BLaER1 treated with 17β-estradiol and CSF1 and Interleukin-3, amounts not matched to agents 10 nM and 100 nM (cell line): ENCODE results near the gene DACT3.

ENCODE experiments used
- H3K27ac ChIP-seq, 11 experiments: shearing (Covaris generic); formaldehyde crosslinking; 2 replicates each; pipeline ENCODE4 v1.8.1; 2022
- H3K27me3 ChIP-seq, 11 experiments: shearing (Covaris generic); formaldehyde crosslinking; 2 replicates each; pipeline ENCODE4 v1.8.1; 2022
- H3K36me3 ChIP-seq, 11 experiments: shearing (Covaris generic); formaldehyde crosslinking; 2 replicates each; pipeline ENCODE4 v1.8.1; 2022
- H3K4me1 ChIP-seq, 10 experiments: shearing (Covaris generic); formaldehyde crosslinking; 2 replicates each; pipeline ENCODE4 v1.8.1; 2022
- H3K4me2 ChIP-seq, 11 experiments: shearing (Covaris generic); formaldehyde crosslinking; 2 replicates each; pipeline ENCODE4 v1.8.1; 2022
- H3K4me3 ChIP-seq, 10 experiments: shearing (Covaris generic); formaldehyde crosslinking; 2 replicates each; pipeline ENCODE4 v1.8.1; 2022
- H3K9ac ChIP-seq, 11 experiments: shearing (Covaris generic); formaldehyde crosslinking; 2 replicates each; pipeline ENCODE4 v1.8.1; 2022
- H3K9me3 ChIP-seq, 11 experiments: shearing (Covaris generic); formaldehyde crosslinking; replicated peaks in 1 of 11; 2 replicates each; pipeline ENCODE4 v1.8.1; 2022
- H4K20me1 ChIP-seq, 11 experiments: shearing (Covaris generic); formaldehyde crosslinking; 2 replicates each; pipeline ENCODE4 v1.8.1; 2022
- Cebpa-rat ChIP-seq, 11 experiments: shearing (Covaris generic); IDR thresholded peaks; 2 replicates each; pipeline ENCODE4 v1.8.1; 2022

Gene DACT3

GRCh38 chr19:46661020-46661731, at the start of gene DACT3:
Gene DACT3, minus strand, starts transcription at chr19:46661182. Its CDS starts 118 bp downstream, at chr19:46661064.
- Histone ChIP-seq H3K9me3 (no peaks in the 10 kb centered on the region), H3K36me3 (no peaks in the 10 kb centered on the region), H3K4me1 (peaks cover 22 to 35% (median 32%) of the 10 kb centered on the region in 10 experiments), H3K4me3 (peak within 1 kb of the TSS; percentile 56 to 74 (median 64)), H3K4me2 (peak within 1 kb of the TSS; percentile 96 to 100 (median 99)), H4K20me1 (peaks cover 0 to 12% (median 0%) of the 10 kb centered on the region in 11 experiments; a peak in 4 of 22 replicates), H3K27ac (peak within 1 kb of the TSS in 10 of 11 experiments; percentile 35 to 69 (median 58); a peak in 19 of 22 replicates), H3K27me3 (peaks cover 0 to 24% (median 0%) of the 10 kb centered on the region in 11 experiments; a peak in 5 of 22 replicates), H3K9ac (peak within 1 kb of the TSS; percentile 62 to 82 (median 72); a peak in 21 of 22 replicates)
- no peak for TF ChIP-seq Cebpa-rat (IDR thresholded peaks at IDR 0.05)

- no peaks in the 10 kb centered on the region for H3K27me3 ChIP-seq
- peak overlapping the region in 5 of 11 experiments; percentile 30 to 98 (median 46); a peak in 5 of 22 replicates for H3K4me2 ChIP-seq
- no peak overlapping the region for H3K4me3 ChIP-seq
- H3K36me3 ChIP-seq: peaks cover 45 to 76% (median 68%) of the 10 kb centered on the region in 11 experiments
- peaks cover 5 to 74% (median 51%) of the 10 kb centered on the region in 11 experiments; a peak in 18 of 22 replicates for H4K20me1 ChIP-seq
- peak overlapping the region in 1 of 11 experiments; percentile 31; a peak in 1 of 22 replicates for H3K9ac ChIP-seq
- H3K9me3 ChIP-seq: no peaks in the 10 kb centered on the region
- H3K27ac ChIP-seq: peak overlapping the region in 2 of 11 experiments; percentile 1 to 93; a peak in 2 of 22 replicates
- TF ChIP-seq Cebpa-rat (IDR thresholded peaks at IDR 0.05): no peak
- H3K4me1 ChIP-seq: peaks cover 13 to 51% (median 47%) of the 10 kb centered on the region in 10 experiments
These were observed 49.7 kb upstream of the DACT3 start for GRCh38 chr19:46710687-46711086.

- Histone ChIP-seq H3K27me3 (no peaks in the 10 kb centered on the region), H3K4me1 (peaks cover 0 to 6% (median 0%) of the 10 kb centered on the region in 10 experiments; a peak in 3 of 20 replicates), H3K4me3 (no peak overlapping the region), H3K36me3 (peaks cover 82 to 99% (median 96%) of the 10 kb centered on the region in 11 experiments), H3K4me2 (no peak overlapping the region), H3K9ac (no peak overlapping the region), H4K20me1 (peaks cover 5 to 95% (median 57%) of the 10 kb centered on the region in 11 experiments; a peak in 19 of 22 replicates), H3K9me3 (no peaks in the 10 kb centered on the region), H3K27ac (no peak overlapping the region)
- TF ChIP-seq Cebpa-rat (IDR thresholded peaks at IDR 0.05): no peak
These were observed 43.5 kb upstream of the DACT3 start for GRCh38 chr19:46704379-46705076.

GRCh38 chr19:46700704-46701103, 39.7 kb upstream of the DACT3 start:
- no peaks in the 10 kb centered on the region for H3K9me3 ChIP-seq
- H3K36me3 ChIP-seq: peaks cover 85 to 99% (median 95%) of the 10 kb centered on the region in 11 experiments

GRCh38 chr19:46698395-46699321, 37.7 kb upstream of the DACT3 start:
- H3K9me3 ChIP-seq: no peaks in the 10 kb centered on the region
- no peak overlapping the region for H3K4me2 ChIP-seq
- H4K20me1 ChIP-seq: peaks cover 0 to 97% (median 59%) of the 10 kb centered on the region in 11 experiments; a peak in 18 of 22 replicates
- no peak overlapping the region for H3K9ac ChIP-seq
- H3K27ac ChIP-seq: no peak overlapping the region
- H3K27me3 ChIP-seq: no peaks in the 10 kb centered on the region
- H3K36me3 ChIP-seq: peaks cover 98 to 100% (median 99%) of the 10 kb centered on the region in 11 experiments
- no peak overlapping the region for H3K4me3 ChIP-seq
- no peaks in the 10 kb centered on the region for H3K4me1 ChIP-seq
- TF ChIP-seq Cebpa-rat (IDR thresholded peaks at IDR 0.05): no peak

More at GRCh38 chr19:46700704-46701103, 39.7 kb upstream of the DACT3 start:
- Histone ChIP-seq H3K27ac (no peak overlapping the region), H3K27me3 (no peaks in the 10 kb centered on the region), H3K4me2 (no peak overlapping the region), H3K9ac (no peak overlapping the region), H3K4me1 (peaks cover 0 to 6% (median 0%) of the 10 kb centered on the region in 10 experiments; a peak in 3 of 20 replicates), H3K4me3 (no peak overlapping the region), H4K20me1 (peaks cover 5 to 97% (median 65%) of the 10 kb centered on the region in 11 experiments; a peak in 20 of 22 replicates)
- no peak for TF ChIP-seq Cebpa-rat (IDR thresholded peaks at IDR 0.05)

- no peaks in the 10 kb centered on the region for H3K4me1 ChIP-seq
- no peak for TF ChIP-seq Cebpa-rat (IDR thresholded peaks at IDR 0.05)
- no peaks in the 10 kb centered on the region for H3K27me3 ChIP-seq
- no peak overlapping the region for H3K27ac ChIP-seq
- no peak overlapping the region for H3K4me2 ChIP-seq
- H3K9me3 ChIP-seq: peaks cover 0 to 5% (median 0%) of the 10 kb centered on the region in 11 experiments; a peak in 4 of 22 replicates
- H3K36me3 ChIP-seq: peaks cover 98 to 100% (median 99%) of the 10 kb centered on the region in 11 experiments
- H3K4me3 ChIP-seq: no peak overlapping the region
- peaks cover 0 to 98% (median 66%) of the 10 kb centered on the region in 11 experiments; a peak in 17 of 22 replicates for H4K20me1 ChIP-seq
- no peak overlapping the region for H3K9ac ChIP-seq
These were observed 36.4 kb upstream of the DACT3 start for GRCh38 chr19:46697204-46697960.

- Histone ChIP-seq H3K4me2 (no peak overlapping the region), H3K27ac (no peak overlapping the region), H3K36me3 (peaks cover 98 to 100% (median 99%) of the 10 kb centered on the region in 11 experiments), H3K4me3 (no peak overlapping the region), H3K27me3 (no peaks in the 10 kb centered on the region), H3K4me1 (no peaks in the 10 kb centered on the region), H3K9me3 (peaks cover 0 to 9% (median 3%) of the 10 kb centered on the region in 11 experiments; a peak in 7 of 22 replicates), H4K20me1 (peaks cover 0 to 99% (median 72%) of the 10 kb centered on the region in 11 experiments; a peak in 18 of 22 replicates), H3K9ac (no peak overlapping the region)
- TF ChIP-seq Cebpa-rat (IDR thresholded peaks at IDR 0.05): no peak
These were observed 35.9 kb upstream of the DACT3 start for GRCh38 chr19:46696866-46697203.
